Vagina (tissue), 2 donors: ENCODE results near the gene SCGB1D2.

Experiments used
- CTCF ChIP-seq, 3 experiments: fragments of 450-650 bp in 2 of 3; fragments of 200-600 bp in 1 of 3; sonication (generic) in 1 of 3; IDR thresholded peaks; one replicate each; pipeline ENCODE4 v1.5.1; 2017 to 2019; ENCODE audit warnings: antibody characterized with exemption in 3 of 3, mild to moderate bottlenecking in 2 of 3, moderate library complexity in 2 of 3
- POLR2A ChIP-seq, 2 donors: fragments of 450-650 bp; IDR thresholded peaks; one replicate each; pipeline ENCODE4 v1.6.1; 2017; ENCODE audit warnings: antibody characterized with exemption in 2 of 2, mild to moderate bottlenecking in 2 of 2, moderate library complexity in 2 of 2
- POLR2AphosphoS5 ChIP-seq, 2 donors: sonication (generic); formaldehyde crosslinking; IDR thresholded peaks; one replicate each; pipeline ENCODE4 v1.9.0; 2017; ENCODE audit warnings: antibody characterized with exemption in 2 of 2, mild to moderate bottlenecking in 2 of 2, low read depth in 1 of 2; ENCODE audit not compliant: insufficient read depth in 1 of 2

- TF ChIP-seq CTCF (IDR thresholded peaks at IDR 0.05) (no peak), POLR2AphosphoS5 (IDR thresholded peaks at IDR 0.05; ENCODE audit: insufficient read depth in 1 of 2, low read depth in 1 of 2) (no peak), POLR2A (IDR thresholded peaks at IDR 0.05) (no peak)
Observed at GRCh38 chr11:62256281-62256680, 14.2 kb downstream of the SCGB1D2 start.
